Central memory CD4-positive, alpha-beta T cell (primary cell): ENCODE results near the gene THSD7B.
"Not testable (repeated sequence)": the region's sequence is repeated elsewhere in the genome, so short reads cannot be mapped to it uniquely, and the experiment has no call there.

Experiments
- DNase-seq: peaks from one replicate; pipeline ENCODE4 v3.0.0; 2022

The THSD7B gene

DNA sequence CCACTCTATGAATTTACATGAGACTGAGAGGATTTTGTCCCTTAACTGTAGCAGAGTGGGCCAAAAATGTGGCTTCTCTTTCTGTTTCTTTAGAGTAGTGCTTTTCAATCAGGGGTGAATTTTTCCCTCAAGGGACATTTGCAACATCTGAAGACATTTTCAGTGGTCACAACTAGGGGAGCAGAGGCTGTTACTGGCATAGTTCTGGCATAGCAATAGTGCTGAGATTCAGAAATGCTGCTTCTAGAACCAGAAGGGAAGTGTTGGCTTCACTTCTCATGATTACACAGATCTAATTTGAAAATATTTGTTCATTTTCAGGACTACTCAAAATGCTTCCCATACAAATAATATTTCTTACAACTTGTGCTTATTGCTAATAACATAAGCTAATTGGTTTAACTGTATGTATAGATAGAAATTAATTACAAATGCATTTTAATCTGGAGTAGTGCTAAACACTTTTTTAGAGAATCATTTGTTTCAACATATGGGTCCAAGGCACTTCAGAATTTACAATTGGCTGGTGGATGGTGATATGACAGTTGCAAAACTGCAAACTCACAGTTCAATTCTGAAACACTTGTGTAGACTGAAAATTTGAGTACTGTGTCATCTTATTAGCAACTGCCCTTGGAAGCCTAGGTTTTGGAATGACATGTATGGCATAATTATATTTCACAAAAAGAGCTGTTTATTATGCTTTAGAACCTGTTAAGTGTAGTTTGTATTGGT lies 526.7 kb downstream of the THSD7B start:
- DNase-seq: no peak

DNA sequence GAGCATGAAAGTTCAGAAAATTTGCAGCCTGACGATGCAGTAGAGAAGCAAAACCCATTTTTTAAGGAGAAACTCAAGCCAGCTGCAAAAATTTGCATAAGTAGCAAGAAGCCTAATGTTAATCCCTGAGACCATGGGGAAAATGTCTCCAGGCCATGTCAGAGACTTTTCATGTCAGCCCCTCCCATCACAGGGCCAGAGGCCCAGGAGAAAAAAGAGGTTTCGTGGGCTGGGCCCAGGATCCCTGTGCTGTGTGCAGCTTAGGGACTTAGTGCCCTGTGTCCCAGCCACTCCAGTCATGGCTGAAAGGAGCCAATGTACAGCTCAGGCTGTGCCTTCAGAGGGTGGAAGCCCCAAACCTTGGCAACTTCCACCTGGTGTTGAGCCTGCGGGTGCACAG lies 533.0 kb downstream of the THSD7B start:
- no peak for DNase-seq

- no peak for DNase-seq
Observed at GRCh38 chr2:137300987-137301386, 535.6 kb downstream of the THSD7B start.

DNA sequence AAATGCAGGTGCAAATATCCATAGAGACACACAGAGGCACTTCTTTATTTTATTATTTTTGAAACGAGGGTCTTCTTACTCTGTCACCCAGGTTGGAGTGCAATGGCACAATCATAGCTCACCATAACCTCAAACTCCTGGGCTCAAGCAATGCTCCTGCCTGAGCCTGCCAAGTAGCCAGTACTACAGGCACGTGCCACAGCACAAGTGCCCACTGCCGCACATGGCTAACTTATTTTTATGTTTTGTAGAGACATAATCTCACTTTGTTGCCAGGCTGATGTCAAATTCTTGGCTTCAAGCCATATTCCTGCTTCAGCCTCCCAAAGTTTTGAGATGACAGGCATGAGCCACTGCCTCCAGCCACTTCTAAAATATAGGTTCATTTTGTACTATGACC lies 537.6 kb downstream of the THSD7B start:
- DNase-seq: no peak

DNA sequence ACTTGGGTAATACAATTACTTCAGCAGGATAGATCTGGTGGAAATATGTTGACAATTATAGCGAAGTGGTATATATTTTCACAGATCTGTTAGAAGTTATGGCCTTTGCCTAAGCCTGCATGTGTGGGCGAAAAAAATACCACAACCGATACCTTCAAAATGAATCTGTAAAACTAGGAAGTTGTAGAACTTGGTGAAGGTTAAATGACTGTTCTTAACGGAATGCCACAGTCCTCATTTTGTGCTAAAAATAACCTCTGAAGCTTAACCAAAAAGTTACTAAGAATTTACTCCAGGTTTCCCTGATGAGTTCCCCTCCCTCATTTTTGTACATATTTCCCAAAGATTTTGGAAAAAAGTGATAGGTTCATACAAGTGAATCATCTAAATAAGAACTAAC lies 550.7 kb downstream of the THSD7B start:
- DNase-seq: no peak

- DNase-seq: no peak
Observed at GRCh38 chr2:137321566-137321965, 556.2 kb downstream of the THSD7B start.

GRCh38 chr2:137331562-137331961 lies 566.2 kb downstream of the THSD7B start:
- not testable (repeated sequence) for DNase-seq

- no peak for DNase-seq
Observed at GRCh38 chr2:137333386-137334165, 568.2 kb downstream of the THSD7B start.

DNA sequence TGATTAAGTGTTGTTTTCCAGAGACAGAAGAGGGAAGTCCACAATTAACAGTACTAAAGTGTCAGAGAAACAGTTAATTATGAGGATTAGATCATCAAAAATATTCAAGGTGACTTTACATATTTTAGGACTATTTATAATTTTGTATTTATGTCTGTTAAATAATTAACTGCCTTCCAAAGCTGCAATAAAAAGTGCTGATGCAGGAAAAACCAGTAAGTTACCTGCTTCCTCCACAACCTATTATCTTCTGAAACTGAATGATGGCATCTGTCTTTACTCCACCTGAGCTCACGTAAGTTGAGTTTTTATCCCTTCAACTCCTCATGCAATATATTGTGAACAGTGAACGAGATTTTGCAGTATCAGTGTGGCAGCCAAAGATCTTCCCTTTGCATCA lies 570.7 kb downstream of the THSD7B start:
- DNase-seq: no peak

DNA sequence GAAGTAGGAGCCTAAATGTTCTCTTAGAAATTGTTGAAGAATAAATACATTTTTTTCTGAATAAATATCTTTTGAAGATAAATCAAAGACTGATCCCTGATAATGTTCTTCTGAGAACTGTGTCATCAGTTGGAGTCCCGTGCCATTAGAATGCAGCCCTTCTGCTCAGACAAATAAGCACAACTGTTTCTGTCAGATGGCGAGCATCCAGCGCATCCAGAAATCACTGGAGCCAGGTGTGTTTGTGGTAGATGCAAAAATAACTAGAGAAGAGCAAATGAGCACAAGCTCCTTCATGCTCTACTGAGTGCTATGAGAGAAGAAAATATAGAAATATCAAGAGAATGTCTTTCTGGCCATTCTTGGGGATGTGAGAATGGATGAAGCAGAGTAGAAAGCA lies 573.7 kb downstream of the THSD7B start:
- no peak for DNase-seq

GRCh38 chr2:137345994-137346393 lies 580.6 kb downstream of the THSD7B start:
- no peak for DNase-seq

DNA sequence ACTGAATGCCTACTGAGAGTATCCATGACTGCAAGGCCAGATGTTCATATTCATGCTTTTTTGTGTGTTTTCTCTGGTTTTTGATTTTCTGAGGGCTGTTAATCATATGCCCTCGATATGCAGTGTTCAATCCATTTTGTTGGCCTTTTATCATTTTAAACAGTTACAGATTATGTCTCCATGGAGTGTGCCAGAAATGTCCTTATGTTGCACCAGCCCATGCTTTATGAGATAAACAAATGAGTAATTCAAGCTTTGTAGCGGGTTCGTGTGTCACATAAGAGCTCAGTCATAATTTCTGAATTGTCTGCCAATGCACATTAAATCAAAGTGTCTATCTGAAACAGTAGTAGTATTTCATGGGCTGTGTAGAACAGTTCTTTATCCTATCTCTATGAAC lies 583.0 kb downstream of the THSD7B start:
- DNase-seq: no peak

DNA sequence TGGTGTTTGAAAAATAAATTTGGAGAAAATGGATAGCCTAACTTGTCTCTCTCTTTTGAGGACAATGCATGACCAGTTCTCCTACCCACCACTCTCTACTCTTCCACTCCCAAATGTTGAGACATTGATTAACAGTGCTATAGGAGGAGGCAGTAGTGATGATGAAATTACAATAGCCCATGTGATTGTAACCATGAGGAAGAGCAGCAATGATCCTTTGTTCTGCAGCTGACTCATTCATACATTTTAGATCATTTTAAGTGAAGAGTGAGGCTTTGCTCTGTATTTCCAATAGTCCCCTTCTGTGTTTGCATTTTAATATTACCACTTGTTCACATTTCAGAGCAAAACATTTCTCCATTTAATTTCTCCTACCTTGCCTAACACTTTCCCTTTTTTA lies 592.3 kb downstream of the THSD7B start:
- DNase-seq: no peak

GRCh38 chr2:137367361-137367760 lies 602.0 kb downstream of the THSD7B start:
- no peak for DNase-seq

GRCh38 chr2:137369106-137369505 lies 603.8 kb downstream of the THSD7B start:
- no peak for DNase-seq

DNA sequence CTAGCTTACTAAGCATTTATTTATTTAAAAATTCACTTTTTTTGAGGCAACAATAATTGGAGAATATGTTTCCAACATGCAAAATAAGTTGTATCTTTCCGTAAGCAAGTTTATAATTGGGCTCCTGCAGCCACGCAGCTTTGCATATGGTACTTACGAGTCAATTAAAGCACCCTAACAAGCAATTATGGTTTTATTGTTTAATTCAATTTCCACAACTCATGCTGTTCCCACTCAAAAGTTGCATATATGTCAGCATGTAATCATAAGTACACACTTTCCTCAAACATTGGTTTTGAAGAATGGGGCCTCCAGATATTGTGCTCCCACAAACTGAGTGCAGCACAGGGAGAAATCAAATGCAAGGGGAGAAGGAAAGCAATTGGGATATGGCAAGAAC lies 613.8 kb downstream of the THSD7B start:
- DNase-seq: no peak

- DNase-seq: no peak
Observed at GRCh38 chr2:137380610-137381009, 615.3 kb downstream of the THSD7B start.

DNA sequence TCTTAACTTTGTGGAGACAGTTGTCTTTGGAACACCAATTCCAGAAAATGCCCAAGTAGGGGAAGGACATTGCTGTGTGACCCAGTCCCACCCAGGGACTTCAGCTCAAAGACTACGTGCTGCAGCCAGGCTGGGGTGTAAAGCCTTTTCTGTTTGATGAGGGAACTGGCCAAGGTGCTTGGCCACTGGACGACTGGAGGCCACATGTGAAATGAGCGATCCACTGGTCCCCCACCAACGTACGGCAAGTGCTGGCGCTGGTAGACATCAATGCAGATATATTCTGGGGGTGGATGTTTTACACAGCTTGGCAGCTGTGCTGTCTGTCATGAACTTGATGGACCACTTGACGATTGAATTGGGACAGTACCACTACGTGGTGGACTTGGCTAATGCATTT lies 616.4 kb downstream of the THSD7B start:
- DNase-seq: no peak

DNA sequence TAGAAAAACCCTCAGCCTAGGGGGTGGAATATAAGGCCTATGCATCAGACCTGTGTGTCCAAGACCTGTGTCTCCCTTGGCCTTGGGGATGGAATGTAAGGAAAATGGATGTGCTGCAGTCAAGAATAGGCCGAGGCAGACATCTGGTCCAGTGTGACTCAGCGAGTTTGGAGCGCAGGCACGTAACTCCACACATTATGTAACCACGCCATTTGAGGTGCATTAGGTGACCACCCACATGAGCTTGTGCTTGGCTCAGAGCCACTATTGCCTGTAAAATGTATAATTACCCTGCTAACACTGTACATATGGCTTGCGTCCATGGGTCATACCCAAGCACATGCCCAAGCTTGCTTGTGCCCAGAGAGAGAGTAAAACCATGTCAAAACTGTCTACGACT lies 618.0 kb downstream of the THSD7B start:
- DNase-seq: no peak

DNA sequence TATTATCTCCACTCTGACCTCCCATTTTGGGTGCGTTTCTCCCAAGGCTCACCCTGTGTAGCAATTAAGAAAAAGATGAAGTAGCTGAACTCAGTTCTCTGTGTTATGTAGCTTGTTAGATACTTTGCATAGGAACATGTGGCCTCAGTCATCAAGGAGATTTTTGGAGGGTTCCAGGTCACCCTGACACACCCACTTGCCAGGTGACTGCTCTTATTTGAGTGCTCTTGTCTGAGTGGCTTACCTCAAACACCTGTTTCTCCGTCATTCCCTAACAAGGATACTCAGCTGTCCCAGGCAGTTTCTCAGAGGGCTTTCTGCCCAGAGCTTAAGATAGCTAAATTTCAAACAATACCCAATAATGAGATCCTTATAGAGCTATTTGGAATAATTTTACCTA lies 621.7 kb downstream of the THSD7B start:
- no peak for DNase-seq

DNA sequence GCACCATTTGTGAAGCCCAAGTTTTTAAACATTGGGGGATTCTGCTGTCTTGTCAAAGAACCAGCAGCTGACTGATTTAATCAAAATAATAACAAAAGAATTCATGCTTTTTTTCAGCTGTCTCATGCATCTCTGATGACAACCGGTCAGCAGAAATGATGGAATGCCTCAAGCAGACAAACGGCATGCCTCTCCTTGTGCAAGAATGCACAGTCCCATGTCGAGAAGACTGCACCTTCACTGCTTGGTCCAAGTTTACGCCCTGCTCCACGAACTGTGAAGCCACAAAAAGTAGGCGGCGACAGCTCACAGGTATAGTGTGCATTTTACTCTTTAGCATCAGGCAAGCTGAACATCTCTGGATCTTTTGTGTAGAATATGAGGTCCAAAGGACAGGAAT lies 640.2 kb downstream of the THSD7B start:
- no peak for DNase-seq

DNA sequence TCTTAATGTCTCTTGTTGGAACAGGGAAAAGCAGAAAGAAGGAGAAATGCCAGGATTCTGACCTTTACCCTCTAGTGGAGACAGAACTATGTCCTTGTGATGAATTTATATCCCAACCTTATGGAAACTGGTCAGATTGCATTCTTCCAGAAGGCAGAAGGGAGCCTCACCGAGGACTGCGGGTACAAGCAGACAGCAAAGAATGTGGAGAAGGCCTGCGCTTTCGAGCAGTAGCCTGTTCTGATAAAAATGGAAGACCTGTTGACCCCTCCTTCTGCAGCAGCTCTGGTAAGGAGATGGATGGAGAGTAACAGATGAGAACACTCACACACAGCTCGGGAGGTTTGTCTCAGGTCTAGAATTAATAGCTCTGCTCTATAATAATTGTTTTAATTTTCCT lies 646.2 kb downstream of the THSD7B start:
- DNase-seq: no peak

DNA sequence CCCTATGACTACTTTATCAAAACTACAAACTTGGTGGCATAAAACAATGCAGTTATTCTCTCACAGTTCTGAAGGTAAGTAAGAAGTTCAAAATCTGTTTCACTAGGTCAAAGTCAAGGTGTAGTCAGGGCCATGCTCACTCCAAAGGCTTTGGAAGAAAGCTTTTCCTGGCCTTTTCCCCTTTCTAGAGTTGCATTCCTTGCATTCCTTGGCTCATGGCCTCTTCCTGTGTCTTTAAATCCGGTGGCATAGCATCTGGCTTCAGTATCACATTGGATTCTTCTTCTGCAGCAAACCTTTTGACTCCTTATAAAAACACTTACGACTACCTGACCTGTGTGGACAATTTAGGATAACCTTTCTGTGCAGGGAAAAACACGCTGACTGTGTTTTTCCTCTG lies 655.4 kb downstream of the THSD7B start:
- DNase-seq: no peak

DNA sequence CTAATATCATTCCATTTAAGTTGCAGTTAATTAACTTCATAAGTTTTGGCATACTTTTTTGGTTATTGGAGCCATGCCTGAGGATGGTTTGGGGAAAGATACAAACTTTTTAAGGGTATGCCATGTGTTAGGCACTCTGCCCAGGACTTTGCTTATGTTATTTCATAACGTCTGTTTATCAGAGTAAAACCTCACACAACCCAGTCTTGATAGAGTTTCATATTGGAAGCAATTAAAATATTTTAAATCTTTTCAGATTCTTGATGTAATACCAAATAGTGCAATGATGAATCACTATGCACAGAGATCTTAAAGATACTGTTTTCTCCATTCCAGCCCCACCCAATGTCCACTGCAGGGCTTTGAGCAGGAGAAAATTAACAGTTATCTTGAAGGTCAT lies 669.8 kb downstream of the THSD7B start:
- DNase-seq: no peak

GRCh38 chr2:137437386-137437785 lies 672.0 kb downstream of the THSD7B start:
- DNase-seq: no peak
